GM19397 (cell line): ENCODE results near the gene RAB8A.

ENCODE experiments used
- ATAC-seq: cut with Tn5 transposase; IDR thresholded peaks from one replicate; pipeline ENCODE4 v1.9.1; 2021; ENCODE audit warnings: mild to moderate bottlenecking, moderate library complexity; ENCODE audit not compliant: unreplicated experiment

RAB8A gene

DNA sequence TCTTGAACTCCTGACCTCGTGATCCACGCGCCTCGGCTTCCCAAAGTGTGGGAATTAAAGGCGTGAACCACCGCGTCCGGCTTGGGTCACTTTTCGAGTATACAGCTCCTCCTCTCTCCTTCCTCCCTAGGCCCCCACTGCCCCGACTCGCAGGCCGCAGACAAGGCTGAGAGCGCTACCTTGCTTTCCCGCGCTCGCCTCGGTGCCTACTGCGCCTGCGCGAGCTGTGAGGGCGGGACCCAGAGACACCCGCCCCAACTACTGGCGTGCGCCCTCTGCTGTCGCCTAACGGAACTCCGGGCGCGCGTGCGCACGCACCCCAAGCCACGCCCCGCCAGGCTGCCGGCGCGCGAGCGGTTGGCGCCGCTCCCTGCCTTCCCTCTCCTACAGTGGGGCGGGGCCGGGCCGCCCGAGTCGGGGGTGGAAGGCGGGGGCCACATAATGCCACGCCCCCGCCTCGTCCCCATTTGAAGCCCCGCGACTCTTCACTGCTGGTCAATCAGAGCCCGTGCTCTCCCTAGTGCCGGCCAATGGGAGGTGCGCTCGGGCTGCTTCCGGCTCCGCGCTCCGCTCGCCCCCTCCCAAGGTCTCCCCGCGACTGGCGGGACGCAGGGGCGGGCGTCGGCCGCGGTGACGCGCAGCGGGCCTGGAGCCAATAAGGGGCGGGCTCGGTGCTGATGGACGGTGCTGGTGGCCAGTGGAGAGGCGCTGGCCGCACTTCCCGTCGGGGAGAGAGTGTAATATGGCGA lies at the start of gene RAB8A:
Gene RAB8A (plus strand): TSS at position 730 of the 749 bp plus-strand sequence. CDS start 13 bp downstream, at position 743.
- peak; percentile 91 for ATAC-seq

DNA sequence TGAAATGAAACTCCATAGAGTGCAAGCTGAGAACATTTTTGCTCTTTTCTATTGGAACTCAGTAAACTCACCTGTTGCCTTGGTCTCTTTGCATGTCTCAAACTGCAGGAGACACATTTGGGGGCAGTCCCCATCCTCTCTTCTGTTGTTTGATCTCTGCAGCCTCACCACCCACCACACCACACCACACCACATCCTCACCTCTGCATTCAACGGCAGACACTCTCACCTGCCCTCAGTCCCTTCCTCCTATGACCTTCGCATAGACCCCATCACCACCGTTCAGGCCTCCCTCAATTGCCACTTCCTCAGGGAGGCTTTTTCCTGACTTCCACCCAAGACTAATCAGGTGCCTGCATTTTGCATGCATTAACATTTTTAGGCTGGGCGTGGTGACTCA lies 49.7 kb upstream of the RAB8A start:
- ATAC-seq = no peak

- no peak for ATAC-seq
Measured at GRCh38 chr19:16062789-16063188, 48.9 kb upstream of the RAB8A start.

GRCh38 chr19:16064209-16064889 lies 47.3 kb upstream of the RAB8A start:
- no peak for ATAC-seq

- ATAC-seq = no peak
Measured at GRCh38 chr19:16066611-16067104, 45.0 kb upstream of the RAB8A start.

DNA sequence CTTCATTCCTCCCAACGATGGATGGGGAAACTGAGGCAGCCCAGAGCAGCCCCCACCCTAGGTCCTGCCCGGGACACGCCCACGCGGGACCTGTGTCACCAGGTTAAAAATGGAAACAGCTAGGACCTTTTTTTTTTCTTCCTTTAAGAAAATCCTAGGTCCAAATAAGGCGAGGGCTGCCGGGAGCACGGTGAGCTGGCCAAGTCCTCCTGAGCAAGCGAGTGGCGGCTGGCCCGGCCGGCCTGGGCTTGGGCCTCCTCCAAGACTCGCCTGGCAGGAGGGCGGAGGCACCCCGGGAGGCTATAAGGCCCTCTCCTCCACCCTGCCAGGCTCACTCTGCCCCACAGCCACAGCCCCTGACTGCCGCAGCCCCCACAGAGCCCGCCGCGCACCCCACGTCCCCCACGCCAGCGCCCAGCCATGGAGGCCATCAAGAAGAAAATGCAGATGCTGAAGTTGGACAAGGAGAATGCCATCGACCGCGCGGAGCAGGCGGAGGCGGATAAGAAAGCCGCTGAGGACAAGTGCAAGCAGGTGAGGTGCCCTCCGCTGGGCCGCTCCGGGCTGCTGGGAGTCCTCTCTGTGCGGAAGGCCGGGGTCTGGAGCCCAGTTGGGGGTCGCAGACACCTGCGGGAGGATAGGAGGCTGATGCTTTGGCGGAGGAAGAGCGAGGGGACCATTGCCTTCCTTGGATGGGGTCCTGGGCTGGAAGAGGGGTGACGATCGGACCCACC lies 44.3 kb upstream of the RAB8A start:
- no peak for ATAC-seq

GRCh38 chr19:16068696-16069259 lies 42.9 kb upstream of the RAB8A start:
- no peak for ATAC-seq

- no peak for ATAC-seq
Measured at GRCh38 chr19:16069813-16070365, 41.8 kb upstream of the RAB8A start.

GRCh38 chr19:16070366-16070990 lies 41.2 kb upstream of the RAB8A start:
- ATAC-seq = peak; percentile 39

DNA sequence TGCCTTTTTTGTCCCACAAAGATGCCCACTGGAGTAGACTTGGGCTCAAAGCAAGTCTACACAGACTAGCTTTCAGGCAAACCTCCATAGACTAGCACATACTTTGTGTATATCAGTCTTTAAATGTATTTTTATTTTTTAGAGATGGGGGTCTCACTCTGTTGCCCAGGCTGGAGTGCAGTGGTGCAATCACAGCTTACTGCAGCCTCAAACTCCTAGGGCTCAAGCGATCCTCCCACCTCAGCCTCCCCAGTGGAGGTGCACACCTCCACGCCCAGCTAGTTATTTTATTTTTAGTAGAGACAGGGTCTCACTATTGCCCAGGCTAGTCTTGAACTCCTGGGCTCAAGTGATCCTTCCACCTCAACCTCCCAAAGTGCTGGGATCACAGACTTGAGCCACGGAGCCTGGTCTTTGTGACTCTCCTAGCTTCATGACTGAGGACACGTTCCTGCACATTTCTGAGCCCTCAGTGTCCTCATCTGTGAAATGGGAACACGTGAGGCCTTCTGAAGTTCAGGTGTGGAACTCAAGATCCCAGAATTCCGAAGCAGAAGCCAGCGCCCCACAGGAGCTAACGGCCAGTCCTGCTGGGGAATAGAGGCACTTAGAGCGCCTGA lies 40.5 kb upstream of the RAB8A start:
- ATAC-seq = no peak

GRCh38 chr19:16073481-16073880 lies 38.2 kb upstream of the RAB8A start:
- no peak for ATAC-seq

- ATAC-seq = no peak
Measured at GRCh38 chr19:16073988-16074387, 37.7 kb upstream of the RAB8A start.

GRCh38 chr19:16074488-16075365 lies 37.0 kb upstream of the RAB8A start:
- ATAC-seq = no peak

GRCh38 chr19:16075430-16076153 lies 36.1 kb upstream of the RAB8A start:
- ATAC-seq = no peak

GRCh38 chr19:16076154-16076957 lies 35.3 kb upstream of the RAB8A start, which contains the start of gene TPM4:
TSS of gene TPM4 (plus strand) at chr19:16076495. CDS start at chr19:16076566, 71 bp downstream.
- ATAC-seq = peak; percentile 68

DNA sequence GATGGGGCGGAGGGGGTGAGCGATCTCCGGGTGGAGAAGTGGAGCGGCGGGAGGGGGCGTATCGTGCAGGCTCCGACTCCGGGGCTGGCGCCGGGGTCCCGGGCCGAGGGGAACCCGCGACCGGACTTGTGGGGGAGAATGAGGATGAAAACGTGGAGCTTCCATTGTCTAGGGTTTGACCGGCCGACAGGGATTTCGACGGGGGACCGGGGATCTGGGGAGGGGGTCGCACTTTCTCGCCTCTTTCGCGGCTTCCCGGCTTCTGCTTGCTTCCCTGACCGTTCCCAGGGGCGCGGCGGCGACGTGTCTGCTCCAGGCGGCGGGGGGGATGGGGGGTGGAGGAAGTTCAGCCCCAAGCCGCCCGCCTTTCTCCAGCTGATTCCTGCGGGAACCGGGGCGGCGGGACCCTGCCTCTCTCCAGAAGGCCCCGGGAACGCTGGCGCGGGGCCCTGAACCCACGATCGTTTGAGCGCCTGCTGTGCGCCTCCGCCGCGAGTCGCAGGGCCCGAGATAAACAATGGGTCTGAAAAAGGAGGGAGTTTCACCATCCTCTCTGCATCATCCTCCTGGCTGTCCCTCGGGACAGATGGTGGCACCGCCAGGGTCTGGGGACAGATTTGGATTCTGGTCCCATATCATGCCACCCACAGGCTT lies 34.6 kb upstream of the RAB8A start:
- ATAC-seq = no peak
